Mesendoderm (in vitro differentiated cells): ENCODE measurements around the gene VWF.

Experiments used
- DNase-seq: peaks from one replicate; pipeline ENCODE4 v3.0.0; 2013
- H2AK5ac ChIP-seq: 2 replicates; pipeline ENCODE4 v1.6.1; 2013; ENCODE audit warnings: low read length, inconsistent platforms
- H2BK120ac ChIP-seq: 2 replicates; pipeline ENCODE4 v1.6.1; 2013; ENCODE audit warnings: low read depth, mild to moderate bottlenecking, low read length, moderate library complexity, mixed read lengths
- H2BK15ac ChIP-seq: replicated peaks from 2 replicates; pipeline ENCODE4 v1.6.1; 2013; ENCODE audit warnings: low read depth, mild to moderate bottlenecking, moderate library complexity
- H2BK5ac ChIP-seq: 2 replicates; pipeline ENCODE4 v1.6.1; 2013; ENCODE audit warnings: low read length, inconsistent platforms
- H3K18ac ChIP-seq: 2 replicates; pipeline ENCODE4 v1.6.1; 2013; ENCODE audit warnings: mild to moderate bottlenecking, low read length, mixed read lengths
- H3K23ac ChIP-seq: one replicate; pipeline ENCODE4 v1.6.1; 2013; ENCODE audit warnings: low read length
- H3K27ac ChIP-seq: 2 replicates; pipeline ENCODE4 v1.5.1; 2013; ENCODE audit warnings: low read depth, mild to moderate bottlenecking, inconsistent platforms, low read length, moderate library complexity
- H3K27me3 ChIP-seq: 2 replicates; pipeline ENCODE4 v1.6.1; 2013; ENCODE audit warnings: low read length, control low read depth, mild to moderate bottlenecking, inconsistent platforms; ENCODE audit not compliant: insufficient read depth, poor library complexity
- H3K36me3 ChIP-seq: 2 replicates; pipeline ENCODE4 v1.6.1; 2013; ENCODE audit warnings: low read length, inconsistent platforms; ENCODE audit not compliant: control insufficient read depth, insufficient read depth
- H3K4ac ChIP-seq: one replicate; pipeline ENCODE4 v1.6.1; 2013; ENCODE audit warnings: low read depth, mild to moderate bottlenecking, low read length, moderate library complexity
- H3K4me1 ChIP-seq: 2 replicates; pipeline ENCODE4 v1.6.1; 2013; ENCODE audit warnings: low read depth, low read length, inconsistent platforms; ENCODE audit not compliant: control insufficient read depth
- H3K4me2 ChIP-seq: 2 replicates; pipeline ENCODE4 v1.6.1; 2013; ENCODE audit warnings: low read length
- H3K4me3 ChIP-seq: 2 replicates; pipeline ENCODE4 v1.5.1; 2013; ENCODE audit warnings: mild to moderate bottlenecking, low read length
- H3K56ac ChIP-seq: one replicate; pipeline ENCODE4 v1.6.1; 2013; ENCODE audit warnings: low read length
- H3K79me1 ChIP-seq: 2 replicates; pipeline ENCODE4 v1.6.1; 2013; ENCODE audit warnings: low read length, inconsistent platforms
- H3K79me2 ChIP-seq: 2 replicates; pipeline ENCODE4 v1.6.1; 2013; ENCODE audit warnings: mild to moderate bottlenecking, low read length; ENCODE audit not compliant: control insufficient read depth, insufficient read depth
- H3K9ac ChIP-seq: 2 replicates; pipeline ENCODE4 v1.6.1; 2013; ENCODE audit warnings: low read length, inconsistent platforms
- H4K5ac ChIP-seq: one replicate; pipeline ENCODE4 v1.6.1; 2013; ENCODE audit warnings: low read length
- H4K8ac ChIP-seq: one replicate; pipeline ENCODE4 v1.6.1; 2013; ENCODE audit warnings: low read depth, mild to moderate bottlenecking, control low read depth, low read length, moderate library complexity
- WGBS: extraction: QIAGEN DNeasy Blood & Tissue Kit; methylation state at CpG from one replicate; pipeline ENCODE4 v1.1.7; 2013; ENCODE audit warnings: low lambda C conversion rate, missing lambda C conversion rate; ENCODE audit not compliant: insufficient coverage; ENCODE audit errors: extremely low coverage; 5-methylcytosine and 5-hydroxymethylcytosine counted together

VWF gene

DNA sequence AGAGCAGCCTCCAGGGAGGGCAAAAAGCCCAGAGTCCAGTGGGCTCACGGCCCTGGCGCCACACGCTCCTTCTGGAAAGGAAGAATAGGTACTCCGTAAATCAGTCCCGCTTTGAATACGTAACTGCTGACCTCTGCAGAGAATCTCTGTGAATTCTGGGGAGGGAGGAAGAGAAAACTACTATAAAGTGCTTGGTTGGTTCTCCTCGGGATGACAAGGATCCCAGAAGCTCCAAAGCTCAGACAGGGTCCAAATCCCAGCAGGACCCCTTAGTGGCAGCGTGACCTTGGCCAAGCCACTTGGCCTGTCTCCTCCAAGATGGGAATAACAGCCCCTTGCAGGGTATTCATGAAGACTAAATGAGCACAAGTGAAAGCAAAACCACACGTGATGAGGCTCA, 211.1 kb downstream of the VWF start:
- Histone ChIP-seq H4K8ac (no peak overlapping the region), H3K56ac (no peak overlapping the region), H3K4me1 (peaks cover 3% of the 10 kb centered on the region), H3K79me1 (no peaks in the 10 kb centered on the region), H3K9ac (no peak overlapping the region), H3K4me2 (no peak overlapping the region), H2BK5ac (no peak overlapping the region), H3K4me3 (no peak overlapping the region), H3K23ac (no peak overlapping the region), H3K79me2 (no peaks in the 10 kb centered on the region), H2AK5ac (no peak overlapping the region), H3K36me3 (no peaks in the 10 kb centered on the region), H3K27ac (no peak overlapping the region), H2BK120ac (no peak overlapping the region), H3K18ac (no peak overlapping the region), H2BK15ac (no peak overlapping the region), H4K5ac (no peak overlapping the region), H3K4ac (no peak overlapping the region), H3K27me3 (no peaks in the 10 kb centered on the region)
- no peak for DNase-seq
- no CpG with 5 or more reads among the region's 9 CpGs for WGBS

- no peak overlapping the region for H2BK120ac ChIP-seq
- H2AK5ac ChIP-seq, result no peak overlapping the region
- H2BK5ac ChIP-seq, result no peak overlapping the region
- H3K56ac ChIP-seq, result no peak overlapping the region
- no peak overlapping the region for H3K4ac ChIP-seq
- no peak overlapping the region for H3K9ac ChIP-seq
- H3K36me3 ChIP-seq, result no peaks in the 10 kb centered on the region
- peaks cover 3% of the 10 kb centered on the region for H3K4me1 ChIP-seq
- DNase-seq, result peak; percentile 73
- no peak overlapping the region for H3K27ac ChIP-seq
- no peak overlapping the region for H4K5ac ChIP-seq
- H3K4me3 ChIP-seq, result no peak overlapping the region
- H3K4me2 ChIP-seq, result no peak overlapping the region
- H3K23ac ChIP-seq, result no peak overlapping the region
- no peak overlapping the region for H2BK15ac ChIP-seq
- H3K27me3 ChIP-seq, result no peaks in the 10 kb centered on the region
- WGBS, result no CpG with 5 or more reads among the region's 19 CpGs
- no peak overlapping the region for H3K18ac ChIP-seq
- H3K79me2 ChIP-seq, result no peaks in the 10 kb centered on the region
- no peak overlapping the region for H4K8ac ChIP-seq
- no peaks in the 10 kb centered on the region for H3K79me1 ChIP-seq
Measured at GRCh38 chr12:5912437-5913334, 211.8 kb downstream of the VWF start.

DNA sequence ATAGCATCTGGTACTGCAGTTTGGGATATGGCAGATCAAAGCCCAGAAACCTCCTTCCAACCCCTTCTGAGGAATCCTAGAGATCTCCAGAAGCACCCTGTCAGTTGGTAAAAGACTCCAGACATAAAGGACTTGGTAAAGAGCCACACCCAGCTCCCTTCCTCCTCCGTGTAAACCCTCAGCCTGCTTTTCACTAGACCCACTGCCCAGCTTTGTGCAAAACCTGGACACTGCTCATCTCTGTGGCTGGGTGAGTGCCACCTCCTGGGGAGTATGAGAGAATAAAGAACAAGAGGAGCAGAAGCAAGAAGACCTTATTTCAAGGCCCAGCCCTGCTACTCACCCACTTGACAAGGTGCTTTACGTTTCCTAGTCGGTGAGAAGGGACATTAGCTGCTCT, 212.5 kb downstream of the VWF start:
- no peak overlapping the region for H4K8ac ChIP-seq
- no peak overlapping the region for H3K18ac ChIP-seq
- DNase-seq, result no peak
- no peak overlapping the region for H3K56ac ChIP-seq
- WGBS, result no CpG with 5 or more reads among the region's 3 CpGs
- no peak overlapping the region for H3K9ac ChIP-seq
- no peak overlapping the region for H2AK5ac ChIP-seq
- peaks cover 3% of the 10 kb centered on the region for H3K4me1 ChIP-seq
- no peak overlapping the region for H3K4me3 ChIP-seq
- H3K27me3 ChIP-seq, result no peaks in the 10 kb centered on the region
- H3K79me1 ChIP-seq, result no peaks in the 10 kb centered on the region
- no peak overlapping the region for H2BK120ac ChIP-seq
- H4K5ac ChIP-seq, result no peak overlapping the region
- no peak overlapping the region for H3K4ac ChIP-seq
- no peaks in the 10 kb centered on the region for H3K79me2 ChIP-seq
- no peak overlapping the region for H2BK5ac ChIP-seq
- H3K36me3 ChIP-seq, result no peaks in the 10 kb centered on the region
- H3K4me2 ChIP-seq, result no peak overlapping the region
- no peak overlapping the region for H2BK15ac ChIP-seq
- H3K23ac ChIP-seq, result no peak overlapping the region
- H3K27ac ChIP-seq, result no peak overlapping the region

DNA sequence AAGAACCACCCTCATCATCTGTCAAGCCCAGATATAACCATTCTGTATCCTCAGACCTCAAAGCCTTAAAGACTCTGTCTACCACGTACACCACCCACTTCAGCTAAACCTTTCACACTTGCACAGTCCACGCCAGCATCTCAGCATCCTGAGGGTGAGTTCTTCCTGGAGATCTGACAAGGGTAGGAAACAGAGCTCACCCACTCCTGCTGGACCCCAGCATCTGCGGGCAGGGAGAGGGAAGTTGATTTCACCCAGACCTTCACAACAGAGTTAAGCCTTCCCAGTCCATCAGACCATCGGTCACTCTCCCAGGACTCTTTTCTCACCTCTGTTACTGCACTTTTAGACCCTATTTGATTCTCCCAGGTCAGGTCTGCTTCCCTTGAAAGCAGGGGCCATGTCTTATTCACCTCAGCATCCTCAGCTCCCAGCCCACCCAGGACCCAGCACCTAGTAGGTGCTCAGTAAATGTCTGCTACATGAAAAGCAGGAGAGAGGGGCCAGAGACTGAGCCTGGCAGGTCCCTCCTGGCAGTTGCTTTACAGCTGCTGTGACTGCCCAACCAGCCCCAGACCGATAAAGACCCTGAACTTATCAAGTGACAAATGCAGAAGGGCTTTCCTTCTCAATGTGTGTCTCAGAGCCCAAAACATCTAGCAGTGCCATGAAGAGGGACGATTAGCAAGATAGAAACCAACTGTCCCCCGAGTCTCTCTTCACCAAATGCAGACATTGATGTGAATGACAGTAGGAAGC, 213.5 kb downstream of the VWF start:
- no peak overlapping the region for H4K8ac ChIP-seq
- H2BK5ac ChIP-seq, result no peak overlapping the region
- no peak overlapping the region for H2AK5ac ChIP-seq
- H3K4ac ChIP-seq, result no peak overlapping the region
- no peak overlapping the region for H3K18ac ChIP-seq
- no peak overlapping the region for H3K4me3 ChIP-seq
- no peaks in the 10 kb centered on the region for H3K79me1 ChIP-seq
- no peaks in the 10 kb centered on the region for H3K36me3 ChIP-seq
- no peak overlapping the region for H3K4me2 ChIP-seq
- no peak overlapping the region for H2BK15ac ChIP-seq
- no peak overlapping the region for H3K23ac ChIP-seq
- no peak overlapping the region for H3K27ac ChIP-seq
- no peaks in the 10 kb centered on the region for H3K79me2 ChIP-seq
- no peak overlapping the region for H4K5ac ChIP-seq
- H3K4me1 ChIP-seq, result peaks cover 3% of the 10 kb centered on the region
- WGBS, result no CpG with 5 or more reads among the region's 7 CpGs
- DNase-seq, result no peak
- no peaks in the 10 kb centered on the region for H3K27me3 ChIP-seq
- no peak overlapping the region for H2BK120ac ChIP-seq
- H3K56ac ChIP-seq, result no peak overlapping the region
- no peak overlapping the region for H3K9ac ChIP-seq

DNA sequence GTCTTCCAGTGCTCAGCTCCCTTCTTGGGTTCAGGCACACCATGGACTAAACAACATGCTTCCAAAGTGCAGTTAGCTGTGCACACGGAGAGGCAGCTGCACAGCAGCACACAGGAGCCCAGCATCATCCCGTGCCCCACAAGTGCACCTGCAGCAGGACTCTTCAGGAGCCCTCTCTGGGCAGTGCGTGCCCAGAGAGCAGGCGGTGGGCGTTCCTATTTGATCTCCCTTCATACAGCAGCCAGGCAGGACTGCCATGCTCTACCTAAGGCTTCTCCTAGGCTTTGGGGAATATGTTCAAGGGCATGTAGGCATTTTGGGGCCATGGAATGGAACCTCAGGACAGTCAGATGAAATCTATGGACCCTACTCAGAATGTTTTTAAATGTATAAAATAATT, 214.9 kb downstream of the VWF start:
- no peak overlapping the region for H3K23ac ChIP-seq
- H3K9ac ChIP-seq, result no peak overlapping the region
- no peak overlapping the region for H4K5ac ChIP-seq
- H2AK5ac ChIP-seq, result no peak overlapping the region
- no peak overlapping the region for H3K18ac ChIP-seq
- whole genome bisulfite sequencing, result no CpG with 5 or more reads among the region's 5 CpGs
- H2BK15ac ChIP-seq, result no peak overlapping the region
- no peaks in the 10 kb centered on the region for H3K27me3 ChIP-seq
- H3K4me1 ChIP-seq, result peaks cover 2% of the 10 kb centered on the region
- H3K79me2 ChIP-seq, result no peaks in the 10 kb centered on the region
- H2BK5ac ChIP-seq, result no peak overlapping the region
- no peaks in the 10 kb centered on the region for H3K79me1 ChIP-seq
- no peak overlapping the region for H3K4me3 ChIP-seq
- no peak overlapping the region for H3K27ac ChIP-seq
- H4K8ac ChIP-seq, result no peak overlapping the region
- no peak overlapping the region for H3K4me2 ChIP-seq
- no peak overlapping the region for H2BK120ac ChIP-seq
- no peak overlapping the region for H3K56ac ChIP-seq
- H3K4ac ChIP-seq, result no peak overlapping the region
- H3K36me3 ChIP-seq, result no peaks in the 10 kb centered on the region
- DNase-seq, result no peak
